ENCODE results near the gene DENR.

The DENR gene

GRCh38 chr12:122811777-122812176, 59.2 kb downstream of the DENR start:
- no peaks in the 10 kb centered on the region for H3K9me3 ChIP-seq (ENCODE audit: control insufficient read depth, low read length)
- no peaks in the 10 kb centered on the region for H3K36me3 ChIP-seq (ENCODE audit: control insufficient read depth, insufficient read depth, low read length)
- H3K4me1 ChIP-seq (ENCODE audit: control insufficient read depth, insufficient read depth, low read length) = no peaks in the 10 kb centered on the region
- no peak overlapping the region for H3K4me3 ChIP-seq (ENCODE audit: insufficient read depth, low read depth, low read length)
- no peak overlapping the region for H3K27ac ChIP-seq (ENCODE audit: insufficient read depth, low read depth, low read length, poor library complexity, severe bottlenecking)
- no peaks in the 10 kb centered on the region for H3K27me3 ChIP-seq (ENCODE audit: control insufficient read depth, insufficient read depth, low read length, poor library complexity, severe bottlenecking)
- 78 to 88% methylated on average over 3 of the region's 3 CpGs for WGBS, 2 experiments

DNA sequence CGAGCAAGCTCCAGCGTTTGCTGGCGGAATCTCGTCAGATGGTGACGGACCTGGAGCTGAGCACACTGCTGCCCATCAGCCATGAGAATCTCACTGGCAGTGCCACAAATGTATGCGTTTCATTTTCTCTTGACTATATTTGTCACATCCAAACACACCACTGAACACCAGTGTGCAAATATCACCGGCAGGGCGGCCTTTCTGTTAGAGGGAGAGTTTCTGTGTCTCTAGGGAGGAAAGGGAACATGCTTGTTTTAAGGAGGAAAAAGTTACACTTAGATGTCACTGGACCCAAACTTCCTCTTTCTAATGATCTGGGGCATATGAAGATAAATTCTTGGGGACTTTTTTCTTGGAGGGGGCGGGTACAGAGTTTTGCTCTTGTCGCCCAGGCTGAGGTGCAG, 60.7 kb downstream of the DENR start:
- Histone ChIP-seq H3K27ac (ENCODE audit: insufficient read depth, low read depth, low read length, poor library complexity, severe bottlenecking) (no peak overlapping the region), H3K36me3 (ENCODE audit: control insufficient read depth, insufficient read depth, low read length) (no peaks in the 10 kb centered on the region), H3K9me3 (ENCODE audit: control insufficient read depth, low read length) (no peaks in the 10 kb centered on the region), H3K27me3 (ENCODE audit: control insufficient read depth, insufficient read depth, low read length, poor library complexity, severe bottlenecking) (no peaks in the 10 kb centered on the region), H3K4me1 (ENCODE audit: control insufficient read depth, insufficient read depth, low read length) (no peaks in the 10 kb centered on the region), H3K4me3 (ENCODE audit: insufficient read depth, low read depth, low read length) (no peak overlapping the region)
- 91% methylated on average over 10 of the region's 10 CpGs for WGBS, 2 experiments

GRCh38 chr12:122819209-122819785, 66.7 kb downstream of the DENR start:
- Histone ChIP-seq H3K36me3 (ENCODE audit: control insufficient read depth, insufficient read depth, low read length) (no peaks in the 10 kb centered on the region), H3K4me3 (ENCODE audit: insufficient read depth, low read depth, low read length) (no peak overlapping the region), H3K9me3 (ENCODE audit: control insufficient read depth, low read length) (no peaks in the 10 kb centered on the region), H3K4me1 (ENCODE audit: control insufficient read depth, insufficient read depth, low read length) (no peaks in the 10 kb centered on the region), H3K27me3 (ENCODE audit: control insufficient read depth, insufficient read depth, low read length, poor library complexity, severe bottlenecking) (no peaks in the 10 kb centered on the region), H3K27ac (ENCODE audit: insufficient read depth, low read depth, low read length, poor library complexity, severe bottlenecking) (no peak overlapping the region)
- WGBS, 2 experiments = 85 to 88% methylated on average over 10 of the region's 10 CpGs

- no peak overlapping the region for H3K27ac ChIP-seq (ENCODE audit: insufficient read depth, low read depth, low read length, poor library complexity, severe bottlenecking)
- H3K4me1 ChIP-seq (ENCODE audit: control insufficient read depth, insufficient read depth, low read length) = no peaks in the 10 kb centered on the region
- no peaks in the 10 kb centered on the region for H3K27me3 ChIP-seq (ENCODE audit: control insufficient read depth, insufficient read depth, low read length, poor library complexity, severe bottlenecking)
- no peak overlapping the region for H3K4me3 ChIP-seq (ENCODE audit: insufficient read depth, low read depth, low read length)
- no peaks in the 10 kb centered on the region for H3K36me3 ChIP-seq (ENCODE audit: control insufficient read depth, insufficient read depth, low read length)
- no peaks in the 10 kb centered on the region for H3K9me3 ChIP-seq (ENCODE audit: control insufficient read depth, low read length)
- WGBS, 2 experiments = 92 to 97% methylated on average over 7 of the region's 8 CpGs
Observed at GRCh38 chr12:122820138-122820537, 67.5 kb downstream of the DENR start.
